HepG2 (cell line): Measurements from ENCODE around the gene EZH1. TPM values are rescaled to one million over a fixed set of nuclear protein-coding genes. Genes with fewer than 3 reads are reported as not detected.

Experiments used
- ATAC-seq: fragments of 200-7000 bp; cut with Tn5 transposase; 3 replicates; pipeline ENCODE4 v1.9.1; 2020; ENCODE audit warnings: mild to moderate bottlenecking, moderate library complexity
- BruUV-seq: library from RNA; stranded (reverse); fragments of 400-500 nt; replicated peaks from 2 replicates; lab custom pipeline; 2021; lab: Mats Ljungman, UMichigan
- CTCF ChIA-PET: fragments of 300-600 bp; formaldehyde crosslinking; extraction: SDS; loops from one replicate; lab custom pipeline; 2021; ENCODE audit warnings: low total read pairs, inconsistent platforms, low intra/inter-chr PET ratio; lab: Yijun Ruan, JAX
- POLR2A ChIA-PET: fragments of 350-600 bp; sonication (Branson Sonifier 250); formaldehyde crosslinking; loops from one replicate; lab custom pipeline; 2020; ENCODE audit warnings: antibody characterized with exemption, inconsistent platforms; lab: Yijun Ruan, JAX
- DNase-seq: peaks from one replicate; pipeline ENCODE4 v3.0.0-alpha.2; 2015; ENCODE audit warnings: low spot score
- FAIRE-seq: peaks from 3 replicates; lab custom pipeline; 2011; peaks lifted over from hg19 to GRCh38; lab: Jason Lieb, UNC
- H2AFZ ChIP-seq: one replicate; pipeline ENCODE4 v1.6.1; 2011; ENCODE audit warnings: low read length, inconsistent platforms
- H3K27ac ChIP-seq: fragments of 300-600 bp; 3 replicates; pipeline ENCODE4 v1.8.0; 2011; ENCODE audit warnings: mixed run types, mild to moderate bottlenecking, mixed read lengths, low read length, inconsistent platforms; ENCODE audit not compliant: insufficient read depth; ENCODE audit errors: extremely low read length
- H3K27me3 ChIP-seq, 2 experiments: fragments of 200-600 bp in 1 of 2; 2 replicates in 1 of 2; 3 replicates in 1 of 2; pipeline versions ENCODE4 v1.6.0 to v1.8.0; 2011; ENCODE audit warnings: low read length in 2 of 2, mild to moderate bottlenecking in 2 of 2, moderate library complexity in 2 of 2, inconsistent platforms in 1 of 2; ENCODE audit not compliant: insufficient read depth in 2 of 2, control insufficient read depth in 1 of 2
- H3K36me3 ChIP-seq, 2 experiments: fragments of 200-600 bp in 1 of 2; replicated peaks in 1 of 2; 2 replicates in 1 of 2; 3 replicates in 1 of 2; pipeline versions ENCODE4 v1.5.1 to v1.8.0; 2011; ENCODE audit warnings: low read length in 2 of 2, inconsistent platforms in 1 of 2; ENCODE audit not compliant: insufficient read depth in 2 of 2, control insufficient read depth in 1 of 2
- H3K4me1 ChIP-seq: 2 replicates; pipeline ENCODE4 v1.5.1; 2012; ENCODE audit warnings: low read length, inconsistent platforms; ENCODE audit not compliant: insufficient read depth
- H3K4me2 ChIP-seq: 2 replicates; pipeline ENCODE4 v1.6.0; 2011; ENCODE audit warnings: low read depth, low read length, inconsistent platforms
- H3K4me3 ChIP-seq, 3 experiments: fragments of 200-600 bp in 1 of 3; sonication (generic), shearing (Covaris generic) in 1 of 3; replicated peaks in 1 of 3; 2 replicates each; pipeline ENCODE4 v1.5.1; 2011 to 2016; ENCODE audit warnings: low read length in 3 of 3, inconsistent platforms in 2 of 3, low read depth in 2 of 3, mild to moderate bottlenecking in 2 of 3, control low read depth in 1 of 3, mixed read lengths in 1 of 3; ENCODE audit not compliant: insufficient read depth in 1 of 3
- H3K79me2 ChIP-seq: one replicate; pipeline ENCODE4 v1.6.1; 2011; ENCODE audit warnings: low read length, inconsistent platforms; ENCODE audit not compliant: insufficient read depth
- H3K9ac ChIP-seq: 2 replicates; pipeline ENCODE4 v1.6.0; 2011; ENCODE audit warnings: mild to moderate bottlenecking, low read depth, low read length, inconsistent platforms; ENCODE audit not compliant: insufficient read depth
- H3K9me3 ChIP-seq: 2 replicates; pipeline ENCODE4 v1.5.1; 2012; ENCODE audit warnings: mild to moderate bottlenecking, low read length
- H4K20me1 ChIP-seq: 2 replicates; pipeline ENCODE4 v1.6.0; 2011; ENCODE audit warnings: inconsistent platforms, mild to moderate bottlenecking, low read length, moderate library complexity; ENCODE audit not compliant: insufficient read depth
- ATF3 ChIP-seq: sonication (generic); formaldehyde crosslinking; IDR thresholded peaks from 2 replicates; pipeline ENCODE4 v1.4.0; 2020; ENCODE audit warnings: missing genetic modification reagents
- BORCS8-MEF2B ChIP-seq: sonication (generic); formaldehyde crosslinking; IDR thresholded peaks from 2 replicates; pipeline ENCODE4 v1.8.0; 2022; ENCODE audit warnings: mild to moderate bottlenecking, missing genetic modification reagents
- CBX5 ChIP-seq: sonication (generic); formaldehyde crosslinking; IDR thresholded peaks from 2 replicates; pipeline ENCODE4 v1.4.0; 2020; ENCODE audit warnings: missing genetic modification reagents, borderline replicate concordance
- ETS1 ChIP-seq: sonication (generic); formaldehyde crosslinking; IDR thresholded peaks from 2 replicates; pipeline ENCODE4 v1.4.0; 2020; ENCODE audit warnings: missing genetic modification reagents
- FUBP1 ChIP-seq: sonication (generic); formaldehyde crosslinking; IDR thresholded peaks from 2 replicates; pipeline ENCODE4 v1.5.1; 2020; ENCODE audit warnings: missing genetic modification reagents, mild to moderate bottlenecking, borderline replicate concordance
- GATAD2A ChIP-seq: IDR thresholded peaks from 2 replicates; pipeline ENCODE4 v1.6.1; 2016
- HMG20B ChIP-seq: conservative IDR thresholded peaks from 2 replicates; pipeline ENCODE4 v1.6.1; 2016; ENCODE audit warnings: missing genetic modification reagents, missing compliant biosample characterization
- MAFG ChIP-seq: sonication (generic); formaldehyde crosslinking; IDR thresholded peaks from 2 replicates; pipeline ENCODE4 v1.5.1; 2020; ENCODE audit warnings: mild to moderate bottlenecking, missing genetic modification reagents
- SRF ChIP-seq: IDR thresholded peaks from 2 replicates; pipeline ENCODE4 v1.6.1; 2011; ENCODE audit warnings: mild to moderate bottlenecking, low read depth, low read length, moderate library complexity
- YEATS4 ChIP-seq: sonication (generic); formaldehyde crosslinking; IDR thresholded peaks from 2 replicates; pipeline ENCODE4 v1.4.0; 2020; ENCODE audit warnings: missing genetic modification reagents, borderline replicate concordance
- ZIK1 ChIP-seq: sonication (generic); formaldehyde crosslinking; IDR thresholded peaks from 2 replicates; pipeline ENCODE4 v1.5.0; 2020; ENCODE audit warnings: mild to moderate bottlenecking, low read depth, missing genetic modification reagents, borderline replicate concordance
- ZNF10 ChIP-seq: sonication (generic); formaldehyde crosslinking; IDR thresholded peaks from 2 replicates; pipeline ENCODE4 v1.4.0; 2020; ENCODE audit warnings: mild to moderate bottlenecking, low read depth, missing genetic modification reagents, borderline replicate concordance
- ZNF546 ChIP-seq: sonication (generic); formaldehyde crosslinking; conservative IDR thresholded peaks from 2 replicates; pipeline ENCODE4 v1.8.1; 2023; ENCODE audit warnings: mild to moderate bottlenecking, missing genetic modification reagents
- WGBS: methylation state at CpG from one replicate; pipeline ENCODE4 v1.1.6; 2017; ENCODE audit warnings: low lambda C conversion rate; 5-methylcytosine and 5-hydroxymethylcytosine counted together
- in situ Hi-C: cut with HindIII; loops from 2 replicates; pipeline ENCODE4 v1.10.0; 2017; ENCODE audit warnings: low pct_unique_long_range_greater_than_20kb; ENCODE audit not compliant: extremely low pct_ligation_motif_present
- intact Hi-C: fragments of 100-400 bp; cut with micrococcal nuclease; formaldehyde crosslinking; loops from one replicate; pipeline ENCODE4 v1.10.0; 2022; ENCODE audit not compliant: unreplicated experiment
- polyA plus RNA-seq, 8 experiments: library from polyadenylated mRNA; depleted of rRNA in 3 of 8; stranded (reverse) in 7 of 8; unstranded in 1 of 8; fragments of >200 nt; fragmentation: Illumina TruSeq in 4 of 8; extraction: Trizol in 4 of 8; gene quantifications; 2 replicates each; pipeline versions ENCODE4 v1.2.1 to v1.2.3, GENCODE V29; 2011 to 2016; ENCODE audit warnings: low read depth in 4 of 8, missing spikeins in 1 of 8, mixed read lengths in 1 of 8; ENCODE audit not compliant: insufficient read depth in 1 of 8
- total RNA-seq, 5 experiments: library from RNA; depleted of rRNA; stranded (reverse); fragments of >200 nt; fragmentation: Illumina TruSeq; extraction: Trizol; gene quantifications; 2 replicates each; pipeline ENCODE4 v1.2.3, GENCODE V29; 2016; ENCODE audit warnings: low read depth in 1 of 5
- TF ChIP-seq, protein P1 (sequence below): sonication (generic); formaldehyde crosslinking; IDR thresholded peaks from 2 replicates; pipeline ENCODE4 v1.4.0; 2020; ENCODE audit warnings: missing genetic modification reagents; ENCODE audit errors: not compliant biosample characterization
- TF ChIP-seq, protein P2 (sequence below): sonication (generic); formaldehyde crosslinking; IDR thresholded peaks from 2 replicates; pipeline ENCODE4 v1.8.1; 2023; ENCODE audit warnings: mild to moderate bottlenecking, moderate library complexity, missing genetic modification reagents
- TF ChIP-seq, protein P3 (sequence below): sonication (generic); formaldehyde crosslinking; IDR thresholded peaks from 2 replicates; pipeline ENCODE4 v1.8.1; 2022; ENCODE audit warnings: low read depth, mild to moderate bottlenecking, missing genetic modification reagents

Gene EZH1
- total and polyA plus RNA-seq, 2 of the 13 experiments (the other 11 are each of a cell fraction or from before 2014, with no cell fraction given): 11.6 to 24.0 TPM

DNA sequence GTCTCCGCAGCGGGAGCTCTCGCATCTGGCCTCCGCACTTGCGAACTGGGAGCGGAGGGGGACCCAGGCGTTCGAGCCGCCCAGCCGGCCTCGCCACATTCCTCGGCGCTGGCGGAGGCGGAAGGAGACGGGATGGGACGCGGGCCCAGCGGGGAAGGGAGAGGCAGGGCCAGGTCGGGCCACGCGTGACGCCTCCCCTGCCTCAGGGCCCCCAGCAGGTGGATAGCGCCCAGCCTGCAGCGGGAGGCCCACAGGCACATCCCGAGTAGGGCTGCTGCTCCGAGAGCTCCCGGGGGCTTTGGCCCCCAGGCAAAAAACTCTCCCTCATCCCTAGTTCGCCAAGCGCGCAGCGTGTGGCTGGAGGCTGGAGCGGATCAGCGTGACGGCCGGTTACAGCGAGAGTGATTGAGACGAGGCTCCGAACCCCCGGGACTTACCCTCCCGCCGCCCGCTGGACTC is 68.8 kb downstream of the EZH1 start:
- FAIRE-seq: no peak
- TSS peak; percentile 47 for BruUV-seq
- Histone ChIP-seq H3K4me2 (peak overlapping the region; percentile 99), H3K79me2 (peaks cover 22% of the 10 kb centered on the region), H3K27me3 (no peaks in the 10 kb centered on the region), H3K36me3 (peaks cover 7 to 28% of the 10 kb centered on the region in 2 experiments), H3K27ac (peak overlapping the region; percentile 73), H3K4me1 (peaks cover 38% of the 10 kb centered on the region), H3K9me3 (no peaks in the 10 kb centered on the region), H3K9ac (peak overlapping the region; percentile 82), H2AFZ (no peak overlapping the region), H3K4me3 (peak overlapping the region; percentile 69 to 99 (median 83)), H4K20me1 (no peaks in the 10 kb centered on the region; the same call in 1 of the 2 replicates)
- intact Hi-C loops: loop anchor here (1.0 kb wide), 1 partner anchor 58 kb away; no protein-coding TSS in a partner anchor
- ChIA-PET POLR2A (interaction anchor here (0.8 to 6.3 kb wide), 14 partner anchors 8 to 692 kb away, joined by 3 to 65 read pairs (median 6); partner anchors contain the start of genes COA3, COASY, NAGLU and PSMC3IP), CTCF (no interaction called here)
- no peak for DNase-seq
- peak; percentile 3 for ATAC-seq
- in situ Hi-C loops: no loop called here
- WGBS: under 1% methylated on average over 22 of the region's 43 CpGs
- TF ChIP-seq, protein P1, sequence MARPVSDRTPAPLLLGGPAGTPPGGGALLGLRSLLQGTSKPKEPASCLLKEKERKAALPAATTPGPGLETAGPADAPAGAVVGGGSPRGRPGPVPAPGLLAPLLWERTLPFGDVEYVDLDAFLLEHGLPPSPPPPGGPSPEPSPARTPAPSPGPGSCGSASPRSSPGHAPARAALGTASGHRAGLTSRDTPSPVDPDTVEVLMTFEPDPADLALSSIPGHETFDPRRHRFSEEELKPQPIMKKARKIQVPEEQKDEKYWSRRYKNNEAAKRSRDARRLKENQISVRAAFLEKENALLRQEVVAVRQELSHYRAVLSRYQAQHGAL (CRISPR knock-in tag): peak; percentile 24
- TF ChIP-seq, protein P2, sequence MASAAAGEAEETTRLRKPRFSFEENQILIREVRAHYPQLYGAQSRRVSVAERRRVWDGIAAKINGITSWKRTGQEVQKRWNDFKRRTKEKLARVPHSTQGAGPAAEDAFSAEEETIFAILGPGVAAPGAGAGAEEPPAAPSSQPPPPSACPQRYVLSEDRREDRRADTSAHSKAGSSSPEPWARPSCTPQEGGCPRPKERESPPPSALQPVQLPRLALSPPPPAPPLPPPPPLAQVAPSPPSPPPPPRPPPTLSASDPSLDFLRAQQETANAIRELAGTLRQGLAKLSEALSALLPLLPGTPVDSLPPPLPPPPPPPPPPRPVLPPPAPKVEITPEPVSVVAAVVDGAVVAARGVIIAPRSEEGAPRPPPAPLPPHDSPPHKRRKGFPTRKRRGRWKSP (CRISPR knock-in tag): peak; percentile 29
- TF ChIP-seq, protein P3, sequence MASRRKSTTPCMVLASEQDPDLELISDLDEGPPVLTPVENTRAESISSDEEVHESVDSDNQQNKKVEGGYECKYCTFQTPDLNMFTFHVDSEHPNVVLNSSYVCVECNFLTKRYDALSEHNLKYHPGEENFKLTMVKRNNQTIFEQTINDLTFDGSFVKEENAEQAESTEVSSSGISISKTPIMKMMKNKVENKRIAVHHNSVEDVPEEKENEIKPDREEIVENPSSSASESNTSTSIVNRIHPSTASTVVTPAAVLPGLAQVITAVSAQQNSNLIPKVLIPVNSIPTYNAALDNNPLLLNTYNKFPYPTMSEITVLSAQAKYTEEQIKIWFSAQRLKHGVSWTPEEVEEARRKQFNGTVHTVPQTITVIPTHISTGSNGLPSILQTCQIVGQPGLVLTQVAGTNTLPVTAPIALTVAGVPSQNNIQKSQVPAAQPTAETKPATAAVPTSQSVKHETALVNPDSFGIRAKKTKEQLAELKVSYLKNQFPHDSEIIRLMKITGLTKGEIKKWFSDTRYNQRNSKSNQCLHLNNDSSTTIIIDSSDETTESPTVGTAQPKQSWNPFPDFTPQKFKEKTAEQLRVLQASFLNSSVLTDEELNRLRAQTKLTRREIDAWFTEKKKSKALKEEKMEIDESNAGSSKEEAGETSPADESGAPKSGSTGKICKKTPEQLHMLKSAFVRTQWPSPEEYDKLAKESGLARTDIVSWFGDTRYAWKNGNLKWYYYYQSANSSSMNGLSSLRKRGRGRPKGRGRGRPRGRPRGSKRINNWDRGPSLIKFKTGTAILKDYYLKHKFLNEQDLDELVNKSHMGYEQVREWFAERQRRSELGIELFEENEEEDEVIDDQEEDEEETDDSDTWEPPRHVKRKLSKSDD (CRISPR knock-in tag): no peak
- TF ChIP-seq YEATS4 (CRISPR knock-in tag): peak; percentile 63; the same call in 1 of the 2 replicates
- TF ChIP-seq ETS1: no peak
- no peak for TF ChIP-seq FUBP1
- TF ChIP-seq ZIK1 (CRISPR knock-in tag): no peak
- no peak for TF ChIP-seq GATAD2A (CRISPR knock-in tag)
- TF ChIP-seq ATF3 (CRISPR knock-in tag): no peak
- 0 out of 2 replicates have a peak, but pooled peaks have one; percentile 65 for TF ChIP-seq CBX5 (CRISPR knock-in tag)
- peak; percentile 18; the same call in 1 of the 2 replicates for TF ChIP-seq BORCS8-MEF2B (CRISPR knock-in tag)
- TF ChIP-seq ZNF10: no peak
- peak; percentile 27; the same call in 1 of the 2 replicates for TF ChIP-seq MAFG
- TF ChIP-seq SRF: no peak
- TF ChIP-seq HMG20B (CRISPR knock-in tag): no peak
- TF ChIP-seq ZNF546 (CRISPR knock-in tag): peak; percentile 77; the same call in 1 of the 2 replicates
